GM15510 (cell line): ENCODE results near the gene CDC25C.

Source experiments
- POLR2A ChIP-seq: IDR thresholded peaks from 3 replicates; pipeline ENCODE4 v1.6.1; 2011; ENCODE audit warnings: borderline replicate concordance; ENCODE audit not compliant: insufficient read length; ENCODE audit errors: extremely low read depth

Gene CDC25C

DNA sequence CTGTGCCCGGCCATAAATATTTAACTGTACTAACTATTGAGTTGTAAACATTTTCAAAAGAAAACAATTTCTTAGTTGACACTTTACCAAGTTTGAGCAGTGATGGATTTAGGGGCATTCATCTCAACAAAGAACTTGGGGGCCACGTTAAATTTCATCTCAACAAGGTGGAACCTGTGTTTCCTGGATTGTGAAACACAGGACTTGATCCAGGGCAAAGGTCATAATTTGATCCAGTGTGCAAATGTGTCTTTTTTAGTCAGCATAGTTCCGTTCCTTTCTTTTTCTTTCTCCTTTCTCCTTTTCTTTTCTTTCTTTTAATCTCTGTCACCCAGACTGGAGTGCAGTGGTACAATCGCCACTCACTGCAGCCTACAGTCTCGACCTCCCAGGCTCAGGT, 60.3 kb downstream of the CDC25C start:
- no peak for TF ChIP-seq POLR2A

- no peak for TF ChIP-seq POLR2A
These were observed 67.4 kb downstream of the CDC25C start for GRCh38 chr5:138264183-138264582.

DNA sequence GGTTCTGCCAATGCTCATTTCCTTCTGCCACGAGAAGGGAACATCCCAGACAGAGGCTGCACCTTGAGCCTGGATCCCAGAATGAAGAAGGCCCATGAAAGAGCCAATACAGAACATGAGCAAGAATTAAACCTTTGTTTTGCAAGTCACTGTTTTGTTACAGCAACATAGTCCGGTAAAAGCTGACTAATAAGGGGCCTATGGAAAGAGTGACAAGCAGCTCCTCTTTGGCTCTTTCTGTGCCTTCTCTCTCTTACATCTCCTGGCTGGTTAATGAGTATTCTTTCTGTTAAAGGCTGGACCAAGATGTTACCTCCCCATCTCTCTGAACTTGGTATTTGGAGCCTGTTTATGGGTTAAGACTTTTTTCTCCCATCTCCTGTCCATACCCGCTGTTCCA, 68.0 kb downstream of the CDC25C start:
- TF ChIP-seq POLR2A = no peak

GRCh38 chr5:138258704-138259292, 72.8 kb downstream of the CDC25C start:
- TF ChIP-seq POLR2A = no peak

GRCh38 chr5:138257583-138257982, 74.0 kb downstream of the CDC25C start:
- TF ChIP-seq POLR2A = no peak

GRCh38 chr5:138252944-138253343, 78.7 kb downstream of the CDC25C start:
- no peak for TF ChIP-seq POLR2A

DNA sequence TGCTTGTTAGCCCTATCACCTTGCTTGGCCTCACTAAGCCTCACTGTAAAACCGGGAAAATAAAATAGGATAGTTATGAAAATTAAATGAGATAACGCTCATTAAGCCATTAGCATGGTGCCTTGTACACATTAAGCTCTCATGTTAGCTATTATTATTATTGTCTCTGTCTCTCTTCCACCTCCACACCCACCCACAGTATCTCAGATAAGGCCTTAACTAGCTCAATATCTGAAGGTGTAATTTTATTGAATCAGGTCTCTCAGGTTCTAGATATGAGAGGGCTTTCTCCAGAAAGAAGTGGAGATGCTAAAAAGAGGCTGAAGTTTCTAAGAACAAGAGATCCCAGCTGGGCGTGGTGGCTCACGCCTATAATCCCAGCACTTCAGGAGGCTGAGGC, 84.8 kb downstream of the CDC25C start:
- TF ChIP-seq POLR2A = no peak

DNA sequence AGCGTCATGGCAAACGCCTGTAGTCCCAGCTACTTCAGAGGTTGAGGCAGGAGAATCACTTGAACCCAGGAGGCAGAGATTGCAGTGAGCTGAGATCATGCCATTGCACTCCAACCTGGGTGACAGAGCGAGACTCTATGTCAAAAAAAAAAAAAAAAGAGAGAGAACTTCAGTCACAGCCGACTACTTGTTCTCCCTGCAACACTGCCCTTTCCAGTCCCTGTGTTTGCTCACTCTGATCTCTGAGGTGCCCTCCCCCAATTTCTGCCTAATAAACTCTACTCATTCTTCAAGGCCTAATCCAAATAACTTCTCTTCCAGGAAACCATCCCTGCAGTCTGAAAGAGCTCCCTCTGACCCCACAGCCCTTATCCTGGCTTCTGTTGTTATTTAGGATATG, 85.3 kb downstream of the CDC25C start:
- no peak for TF ChIP-seq POLR2A

DNA sequence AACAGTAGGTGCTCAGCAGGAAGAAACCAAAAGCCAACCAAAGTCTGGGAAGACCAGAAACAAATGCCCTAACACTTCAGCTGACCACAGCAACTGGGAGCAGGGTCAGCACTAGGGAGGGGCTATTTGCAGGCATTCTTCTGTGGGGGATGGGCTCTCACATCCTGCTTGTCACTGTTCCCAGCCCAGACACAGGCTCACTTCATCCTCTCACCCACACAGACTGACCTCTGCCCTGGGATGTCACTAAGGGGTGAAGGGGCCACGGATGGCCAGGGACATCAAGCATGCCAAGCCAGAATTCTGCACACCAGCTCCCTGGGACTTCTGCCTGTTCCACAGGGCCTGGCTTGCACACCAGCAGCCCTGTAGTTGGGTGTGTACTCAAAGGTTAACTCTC, 85.9 kb downstream of the CDC25C start:
- no peak for TF ChIP-seq POLR2A

- TF ChIP-seq POLR2A = no peak
These were observed 87.8 kb downstream of the CDC25C start for GRCh38 chr5:138243794-138244193.

GRCh38 chr5:138241688-138242571, 89.7 kb downstream of the CDC25C start:
- TF ChIP-seq POLR2A = no peak

- TF ChIP-seq POLR2A = no peak
These were observed 90.8 kb downstream of the CDC25C start for GRCh38 chr5:138240650-138241385.

DNA sequence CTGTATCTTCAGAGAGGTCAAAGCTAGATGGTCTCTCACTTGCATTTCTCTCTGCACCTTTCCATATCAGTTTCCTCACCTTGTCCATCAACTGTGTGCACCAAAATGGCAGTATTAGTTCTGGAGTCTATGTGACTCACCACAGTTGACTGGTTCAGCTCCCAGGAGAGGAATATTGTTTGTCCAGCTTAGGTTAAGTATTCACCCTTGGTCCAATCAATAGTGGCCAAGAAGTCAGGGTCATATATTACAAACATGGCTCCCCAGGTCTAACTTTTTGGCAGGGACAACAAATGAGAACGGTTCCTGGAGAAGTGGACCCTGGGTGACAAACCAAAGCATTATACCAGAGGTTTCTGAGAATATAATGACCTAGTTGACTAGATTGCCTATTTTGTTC, 93.6 kb downstream of the CDC25C start:
- no peak for TF ChIP-seq POLR2A
